SH-SY5Y (cell line): ENCODE data around the gene AK1.

ENCODE experiments used
- GATA2 ChIP-seq: IDR thresholded peaks from 2 replicates; pipeline ENCODE4 v1.6.1; 2011; ENCODE audit warnings: mild to moderate bottlenecking, low read depth, low read length
- GATA3 ChIP-seq: IDR thresholded peaks from 2 replicates; pipeline ENCODE4 v1.6.1; 2011; ENCODE audit warnings: low read depth, mild to moderate bottlenecking, low read length, moderate library complexity

- TF ChIP-seq GATA2 = no peak
- TF ChIP-seq GATA3 = no peak
Measured at GRCh38 chr9:127838375-127839078, 38.9 kb downstream of the AK1 start.
